NOMO-1 treated with dmso at 0.1 percent for 144 hours (cell line): ENCODE measurements around the gene SCG2.

Source experiments
- DNase-seq: peaks from one replicate; lab custom pipeline; 2025; ENCODE audit not compliant: unreplicated experiment; lab: John Stamatoyannopoulos, UW

SCG2 gene, protein sequence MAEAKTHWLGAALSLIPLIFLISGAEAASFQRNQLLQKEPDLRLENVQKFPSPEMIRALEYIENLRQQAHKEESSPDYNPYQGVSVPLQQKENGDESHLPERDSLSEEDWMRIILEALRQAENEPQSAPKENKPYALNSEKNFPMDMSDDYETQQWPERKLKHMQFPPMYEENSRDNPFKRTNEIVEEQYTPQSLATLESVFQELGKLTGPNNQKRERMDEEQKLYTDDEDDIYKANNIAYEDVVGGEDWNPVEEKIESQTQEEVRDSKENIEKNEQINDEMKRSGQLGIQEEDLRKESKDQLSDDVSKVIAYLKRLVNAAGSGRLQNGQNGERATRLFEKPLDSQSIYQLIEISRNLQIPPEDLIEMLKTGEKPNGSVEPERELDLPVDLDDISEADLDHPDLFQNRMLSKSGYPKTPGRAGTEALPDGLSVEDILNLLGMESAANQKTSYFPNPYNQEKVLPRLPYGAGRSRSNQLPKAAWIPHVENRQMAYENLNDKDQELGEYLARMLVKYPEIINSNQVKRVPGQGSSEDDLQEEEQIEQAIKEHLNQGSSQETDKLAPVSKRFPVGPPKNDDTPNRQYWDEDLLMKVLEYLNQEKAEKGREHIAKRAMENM

DNA sequence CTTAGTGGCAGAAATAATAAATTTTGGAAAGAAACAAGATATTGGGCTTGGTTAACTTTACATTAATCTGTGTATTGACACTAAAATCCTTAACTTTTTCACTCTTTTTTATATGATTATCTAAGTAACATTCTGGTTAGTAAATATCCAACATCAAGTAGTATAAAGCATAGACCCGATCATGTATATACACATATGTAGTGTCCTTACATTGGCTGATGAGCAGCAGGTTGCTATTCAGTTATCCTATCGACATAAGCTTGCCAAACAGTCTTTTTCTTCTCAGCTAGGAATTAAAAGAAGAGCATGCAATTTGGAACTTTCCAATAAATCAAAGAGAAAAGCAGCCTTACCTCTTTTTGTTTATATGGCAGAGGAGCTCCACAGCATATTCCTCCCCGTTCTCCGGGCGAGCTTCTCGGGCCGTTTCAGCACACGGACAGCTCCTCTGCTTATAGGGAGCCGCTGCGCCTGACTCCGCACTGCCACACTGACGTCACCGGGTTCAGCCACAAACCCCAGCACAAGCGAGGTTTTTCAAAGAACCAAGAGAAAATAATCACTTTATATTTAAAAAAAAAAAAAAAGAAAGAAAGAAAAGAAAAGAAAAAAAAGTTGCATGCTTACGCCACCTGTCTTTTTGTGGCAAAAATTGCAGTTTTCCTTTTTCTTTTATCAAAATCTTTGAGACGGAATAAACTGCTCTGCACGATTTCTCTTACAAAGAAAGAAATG lies at the start of gene SCG2:
TSS of gene SCG2 (minus strand) at position 430 of the 735 bp plus-strand sequence. CDS start 3,079 bp downstream, outside the sequence.
- DNase-seq = peak; percentile 65

DNA sequence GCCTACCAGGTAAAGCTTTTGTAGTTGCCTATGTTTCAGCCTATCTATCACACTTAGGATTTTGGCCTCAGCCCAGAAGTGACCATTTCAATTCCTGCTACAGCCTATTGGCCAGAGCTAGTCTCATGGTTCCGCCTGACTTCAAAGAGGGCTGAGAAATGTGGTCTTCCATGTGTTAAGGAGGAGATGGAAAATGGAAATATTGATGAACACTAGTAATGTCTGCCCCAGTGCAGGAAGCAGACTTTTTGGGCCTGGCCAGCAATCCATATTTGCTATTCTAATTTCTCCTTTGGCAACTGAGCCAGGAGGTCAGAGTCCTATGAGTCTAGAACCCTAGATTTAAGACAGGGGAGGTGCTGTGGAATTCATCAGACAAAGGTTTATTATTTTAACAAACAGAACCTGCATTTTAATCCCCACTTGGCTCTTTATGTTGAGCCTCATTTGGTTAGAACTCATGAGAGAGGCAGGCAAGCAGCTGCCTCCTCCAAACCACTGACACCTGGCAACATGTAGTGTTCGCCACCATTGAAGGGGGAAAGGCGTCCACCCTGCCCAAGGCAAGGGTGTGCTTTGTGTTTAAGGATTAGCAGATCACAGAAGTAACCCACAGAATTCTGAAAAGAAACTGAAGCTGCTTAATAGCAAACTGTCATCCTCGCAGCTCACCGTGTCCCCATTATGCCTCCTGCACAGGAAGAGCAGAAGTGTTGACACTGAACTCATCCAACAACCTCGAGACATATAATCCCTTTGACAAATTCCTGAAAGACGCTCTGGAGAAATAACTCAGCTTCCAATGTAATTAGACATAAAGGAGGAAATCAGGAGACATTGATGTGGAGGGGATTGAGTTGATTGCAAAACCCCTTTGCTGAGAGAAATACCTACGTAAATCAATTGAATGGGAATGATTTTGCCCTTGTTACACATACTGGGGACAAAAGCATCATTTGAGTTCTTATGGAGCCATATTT lies 47.7 kb upstream of the SCG2 start:
- DNase-seq = no peak

DNA sequence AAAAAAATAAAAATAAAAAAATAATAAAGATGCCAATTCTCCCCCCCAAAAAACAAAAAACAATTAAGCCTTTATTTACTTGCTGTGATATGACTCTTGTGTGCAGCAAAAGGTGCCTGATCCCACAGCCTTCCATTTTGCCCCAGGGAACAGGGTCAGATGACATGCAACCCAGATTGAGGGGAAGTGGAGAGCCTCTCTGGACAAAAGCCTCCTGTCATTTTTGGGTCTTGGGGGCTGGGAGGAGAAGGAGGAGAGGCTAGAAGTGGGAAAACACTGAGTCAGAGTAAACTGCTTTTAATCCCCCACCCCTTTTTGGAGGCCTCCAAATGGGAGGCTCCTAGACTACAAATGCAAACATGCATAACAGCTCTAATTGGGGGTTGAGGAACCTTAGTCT lies 46.6 kb upstream of the SCG2 start:
- DNase-seq = no peak

DNA sequence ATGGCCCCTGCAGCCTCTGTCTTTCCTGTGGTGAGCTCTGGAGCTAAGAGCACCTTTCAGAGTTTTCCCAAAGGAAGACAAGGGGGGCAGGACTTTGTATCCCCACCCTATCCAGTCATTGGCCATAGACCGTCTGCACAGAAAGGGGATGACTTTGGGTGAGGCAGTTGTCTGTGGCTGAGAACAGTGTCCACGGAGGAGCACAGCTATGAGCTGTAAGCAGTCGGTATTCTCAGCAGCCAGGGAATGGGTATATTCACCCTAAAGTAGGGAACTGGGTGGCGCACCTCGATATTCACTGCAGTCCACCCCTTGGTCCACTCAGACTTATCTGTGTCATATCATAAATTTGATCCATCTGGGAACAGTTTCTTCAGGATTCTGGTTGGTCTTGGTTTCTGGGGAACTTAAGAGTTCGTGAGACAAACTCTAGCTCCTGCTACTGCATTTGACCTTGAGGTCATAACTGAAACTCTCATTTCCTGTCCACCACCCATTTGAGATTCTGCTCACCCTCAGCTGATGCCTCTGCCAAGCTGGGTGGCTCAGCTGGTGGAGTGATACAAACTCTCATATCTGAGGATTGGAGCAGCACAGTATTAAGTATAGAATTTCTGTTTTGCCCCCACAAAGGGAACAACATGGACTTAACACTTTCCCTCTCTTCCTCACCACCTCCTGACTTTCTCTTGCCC lies 45.2 kb upstream of the SCG2 start:
- DNase-seq = no peak

DNA sequence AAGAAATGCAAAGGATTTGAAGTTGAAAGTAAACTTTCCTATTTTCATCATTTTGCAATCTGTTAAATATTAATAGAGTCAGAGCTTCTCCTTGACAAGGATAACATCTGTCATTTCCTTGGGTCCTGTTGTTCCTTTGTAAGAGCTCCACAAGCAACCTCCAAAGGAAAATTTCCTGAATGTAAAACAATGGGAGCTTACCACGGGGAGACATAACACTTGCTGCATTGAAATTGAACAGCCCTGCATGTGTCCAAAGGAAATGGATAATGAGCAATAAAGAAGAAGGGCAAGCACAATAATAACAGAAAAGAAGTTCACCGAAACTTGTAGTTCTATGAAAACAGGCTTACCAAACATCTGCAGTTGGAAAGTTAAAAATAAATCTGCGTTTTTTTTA lies 42.0 kb upstream of the SCG2 start:
- DNase-seq = no peak

DNA sequence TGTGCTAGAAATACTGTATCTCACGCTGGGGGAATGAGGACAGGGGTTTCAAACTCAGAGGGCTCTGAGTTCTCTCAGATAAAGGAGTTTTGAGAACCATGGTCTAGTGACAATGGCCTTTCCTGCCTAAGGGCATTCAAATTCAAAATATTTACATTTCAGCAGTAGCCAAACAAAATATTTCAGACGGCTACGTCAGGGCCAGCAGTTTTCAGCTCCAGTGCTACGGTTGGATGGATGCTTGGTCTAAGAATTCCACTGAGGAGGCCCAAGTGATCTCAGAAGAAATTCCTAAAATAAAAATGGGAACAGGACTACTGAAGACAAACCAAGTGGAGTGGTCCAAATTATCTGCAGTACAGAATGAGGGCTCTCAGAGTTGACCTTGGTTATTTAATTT lies 41.1 kb upstream of the SCG2 start:
- no peak for DNase-seq

DNA sequence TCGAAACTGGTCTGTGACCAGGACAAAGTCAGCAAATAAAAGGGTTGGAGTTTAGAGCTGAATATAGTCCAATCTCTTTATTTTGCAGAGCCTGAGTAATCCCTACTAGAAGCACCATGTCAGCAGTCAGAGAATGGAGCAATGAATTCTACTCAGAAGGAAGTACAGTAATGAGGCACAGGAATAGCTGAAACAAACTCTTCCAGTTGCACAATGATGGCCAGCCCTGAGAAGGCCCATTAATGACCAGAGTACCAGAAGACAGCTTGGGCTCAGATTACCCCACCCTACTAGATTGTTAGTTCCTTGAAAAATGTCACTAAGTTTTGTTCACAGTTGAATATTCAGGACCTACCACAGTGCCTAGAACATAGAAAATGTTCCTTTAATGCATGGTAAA lies 40.3 kb upstream of the SCG2 start:
- DNase-seq = peak; percentile 67

DNA sequence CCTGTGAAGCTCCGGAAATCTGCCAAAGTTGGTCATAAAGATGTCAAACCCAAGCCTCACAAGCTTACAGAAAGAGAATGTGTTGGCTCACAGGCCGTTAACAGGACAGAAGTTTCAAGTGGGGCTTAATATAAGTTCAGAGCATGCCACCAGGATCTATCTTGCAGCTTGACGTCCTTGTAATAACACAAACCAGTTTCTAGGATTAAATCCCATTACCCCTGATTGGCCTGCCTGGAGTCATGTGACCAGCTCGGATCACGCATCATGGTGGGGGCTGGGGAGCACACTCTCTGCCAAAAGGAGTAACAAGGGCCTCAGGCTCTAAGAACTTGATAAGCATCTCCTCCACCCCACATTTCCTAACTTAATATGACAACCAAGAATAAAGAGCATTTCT lies 38.9 kb upstream of the SCG2 start:
- DNase-seq = no peak

DNA sequence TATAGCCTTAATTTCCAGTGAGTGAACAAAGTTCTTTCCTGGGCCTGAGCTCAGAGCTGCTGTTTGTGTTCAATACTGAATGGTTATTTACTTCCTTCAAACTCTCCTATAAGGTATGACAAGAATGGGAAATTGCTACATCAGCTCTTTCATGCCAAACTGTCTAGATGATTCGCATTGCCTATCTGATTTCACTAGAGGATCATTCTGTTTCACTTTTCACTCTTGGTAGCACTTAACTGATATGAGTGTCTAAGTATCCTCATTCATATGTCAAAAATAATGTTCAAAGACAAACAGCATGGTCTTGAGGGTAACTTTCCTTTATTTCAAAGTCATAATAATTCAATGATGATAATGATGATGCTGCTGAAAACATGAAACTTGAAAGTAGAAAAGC lies 32.9 kb upstream of the SCG2 start:
- DNase-seq = no peak

DNA sequence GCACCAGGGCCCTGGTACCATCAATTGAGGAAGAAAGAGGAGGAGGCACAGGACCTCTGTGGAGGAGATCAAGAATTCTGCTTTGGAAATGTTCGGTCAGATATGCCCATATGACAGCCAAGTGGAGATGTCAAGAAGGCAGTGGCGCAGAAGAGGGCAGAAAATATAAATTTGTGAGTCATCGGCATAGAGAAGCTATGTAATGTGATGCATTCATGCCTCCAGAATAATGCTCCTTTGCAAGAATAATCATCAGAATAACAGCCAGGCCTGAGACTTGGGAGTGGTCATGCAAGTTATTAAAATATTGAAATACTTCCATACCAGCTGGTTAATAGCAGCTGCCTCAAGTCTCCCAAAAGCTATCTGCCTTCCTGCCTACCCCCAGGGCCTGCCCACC lies 32.1 kb upstream of the SCG2 start:
- no peak for DNase-seq

DNA sequence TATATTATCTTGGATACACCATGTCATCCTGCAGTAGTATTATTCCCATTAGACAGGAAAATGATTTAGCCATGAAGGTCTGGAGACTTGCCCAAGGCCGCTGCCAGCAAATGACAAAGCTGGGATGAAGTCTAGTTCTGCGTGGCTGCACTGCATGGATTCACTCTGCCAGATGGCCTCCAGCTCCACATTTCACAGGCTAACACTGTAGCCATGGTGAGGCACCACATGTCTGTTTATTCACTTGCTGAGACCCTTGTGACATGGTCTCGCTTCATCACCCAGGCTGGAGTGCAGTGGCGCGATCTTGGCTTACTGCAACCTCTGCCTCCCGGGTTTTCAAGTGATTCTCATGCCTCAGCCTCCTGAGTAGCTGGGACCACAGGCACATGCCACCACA lies 31.5 kb upstream of the SCG2 start:
- no peak for DNase-seq

DNA sequence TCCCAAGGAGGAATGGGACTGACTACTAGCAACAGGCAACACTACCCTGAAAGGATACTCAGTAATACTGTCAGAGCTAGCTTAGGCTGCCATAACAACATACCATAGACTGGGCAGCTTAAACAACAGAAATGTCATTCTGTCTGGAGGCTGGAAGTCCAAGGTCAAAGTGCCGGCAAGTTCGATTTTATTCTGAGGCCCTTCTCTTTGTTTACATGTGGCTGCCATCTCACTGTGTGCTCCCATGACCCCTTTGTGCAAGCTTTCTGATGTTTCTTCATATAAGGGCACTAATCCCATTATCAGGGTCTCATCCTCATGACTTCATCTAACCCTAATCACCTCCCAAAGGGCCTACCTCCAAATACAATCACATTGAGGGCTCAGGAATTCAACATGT lies 30.7 kb upstream of the SCG2 start:
- no peak for DNase-seq

DNA sequence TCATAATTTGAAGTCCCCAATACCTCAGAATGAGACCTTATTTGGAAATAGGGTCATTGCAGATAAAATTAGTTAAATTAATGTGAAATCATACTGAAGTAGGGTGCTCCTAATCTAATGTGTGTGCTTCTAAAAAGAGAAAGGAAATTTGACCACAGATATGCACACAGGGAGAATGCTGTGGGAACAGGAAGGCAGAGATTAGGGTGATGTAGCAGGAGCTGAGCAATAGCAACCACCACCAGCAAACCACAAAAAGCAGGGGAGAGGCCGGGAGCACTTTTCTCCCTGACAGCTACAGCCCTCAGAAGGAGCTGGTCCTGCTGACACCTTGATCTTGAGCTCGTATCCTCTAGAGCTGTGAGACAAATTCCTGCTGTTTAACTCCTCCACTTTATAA lies 24.6 kb upstream of the SCG2 start:
- no peak for DNase-seq

DNA sequence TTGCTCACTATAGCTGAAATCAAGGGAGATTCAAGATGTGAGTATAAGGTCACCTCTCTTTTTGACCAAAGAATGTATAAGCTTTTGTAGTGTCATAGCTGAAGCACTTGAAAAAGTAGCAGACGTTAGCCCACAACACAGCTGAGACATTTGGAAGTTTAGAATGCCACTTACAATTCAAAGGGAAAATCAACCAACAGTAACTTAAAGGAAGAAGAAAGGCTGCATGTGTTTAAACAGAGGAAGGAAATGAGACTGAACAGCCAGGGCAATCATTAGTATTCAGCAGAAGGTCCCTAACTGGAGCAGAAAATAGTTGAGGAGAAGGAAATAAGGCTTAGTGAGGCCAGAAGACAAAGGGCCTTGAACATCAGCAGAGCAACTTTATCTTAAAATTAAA lies 23.5 kb upstream of the SCG2 start:
- no peak for DNase-seq

DNA sequence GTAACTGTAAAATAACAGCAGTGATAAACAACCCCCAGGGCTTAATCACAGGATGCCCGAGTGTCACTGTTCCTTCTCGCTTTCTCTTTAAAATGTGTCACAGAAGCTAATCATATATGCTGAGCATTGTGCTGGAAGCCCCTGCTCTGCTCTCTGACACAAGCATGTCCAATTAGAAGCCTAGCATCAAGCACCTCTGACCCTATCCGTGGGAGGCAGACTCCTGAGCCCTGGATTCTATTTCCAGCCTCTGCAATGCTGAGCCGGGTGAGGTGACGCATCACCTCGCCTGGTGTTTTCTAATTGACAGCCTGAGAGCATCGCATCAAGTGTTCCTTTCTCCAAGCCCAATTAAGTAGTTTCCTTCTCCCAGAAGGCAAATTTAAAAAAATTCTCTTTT lies 19.7 kb upstream of the SCG2 start:
- DNase-seq = no peak

DNA sequence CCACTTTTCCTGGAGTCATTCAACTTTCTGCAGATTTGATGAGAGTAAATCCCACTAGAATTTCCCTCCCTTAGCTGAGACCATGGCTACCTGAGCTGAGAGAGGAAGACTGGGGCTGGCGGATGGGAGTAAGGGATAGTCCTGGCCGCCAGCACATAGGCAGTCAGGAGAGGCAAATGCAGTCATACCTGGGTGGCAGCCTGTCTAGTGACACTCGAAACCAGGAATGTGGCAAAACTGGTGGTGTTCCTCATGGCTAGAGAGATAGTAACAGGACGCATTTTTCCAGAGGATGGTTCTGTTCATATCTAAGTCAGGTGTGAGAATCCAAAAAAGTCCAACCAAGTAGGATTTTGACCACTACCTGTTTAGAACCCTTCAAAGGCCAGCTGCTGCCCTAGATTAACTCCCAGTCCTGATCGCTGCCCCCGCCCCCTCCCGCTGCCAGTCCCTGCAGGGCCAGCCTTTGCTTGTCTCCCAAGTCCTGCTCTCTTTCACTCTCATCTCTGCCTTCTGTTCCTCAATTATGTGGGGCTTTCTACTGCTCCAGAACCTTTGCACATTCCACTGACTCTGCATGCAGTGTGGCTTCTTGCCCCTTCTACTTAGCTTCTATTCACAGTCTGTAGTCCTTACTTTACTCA lies 17.4 kb upstream of the SCG2 start:
- DNase-seq = no peak

DNA sequence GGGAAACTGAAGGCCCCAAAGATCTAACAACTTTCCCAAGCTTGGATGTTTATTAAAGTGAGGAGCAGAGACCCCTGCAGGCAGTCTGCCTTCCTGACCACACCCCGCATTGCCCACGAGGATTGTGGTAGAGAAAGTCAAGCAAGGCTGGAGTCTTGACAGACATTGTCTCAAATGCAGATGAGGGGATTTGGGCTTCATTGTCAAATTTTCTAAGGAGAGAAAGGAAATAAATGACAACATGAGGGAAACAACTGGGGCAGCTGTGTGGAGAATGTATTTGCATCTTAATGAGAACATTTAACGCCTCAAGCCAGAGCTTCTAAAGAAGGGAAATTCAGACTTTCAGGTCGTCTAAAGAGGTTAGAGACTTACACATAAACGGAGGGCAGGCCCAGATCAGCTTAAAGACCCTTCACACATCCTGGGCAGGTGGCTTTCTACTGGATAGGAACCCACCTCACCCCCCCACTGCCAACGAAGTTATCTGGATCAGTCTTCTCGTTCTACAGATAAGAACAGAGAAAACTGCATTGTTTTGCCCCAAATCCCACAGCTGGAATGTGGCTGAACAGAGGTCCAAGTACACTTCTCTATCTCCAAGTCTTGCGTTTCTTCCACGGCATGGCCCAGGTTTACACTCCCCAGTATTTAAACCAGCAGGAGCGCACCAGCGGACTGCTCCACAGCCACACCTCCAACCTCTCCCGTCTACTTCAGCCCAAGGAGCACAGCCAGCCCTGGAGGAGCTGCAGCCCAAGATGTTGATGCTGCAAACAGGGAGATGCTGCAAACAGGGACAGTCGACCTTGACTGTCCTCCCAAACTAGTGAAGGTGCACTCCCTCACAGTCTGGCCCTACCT lies 16.2 kb upstream of the SCG2 start:
- no peak for DNase-seq

DNA sequence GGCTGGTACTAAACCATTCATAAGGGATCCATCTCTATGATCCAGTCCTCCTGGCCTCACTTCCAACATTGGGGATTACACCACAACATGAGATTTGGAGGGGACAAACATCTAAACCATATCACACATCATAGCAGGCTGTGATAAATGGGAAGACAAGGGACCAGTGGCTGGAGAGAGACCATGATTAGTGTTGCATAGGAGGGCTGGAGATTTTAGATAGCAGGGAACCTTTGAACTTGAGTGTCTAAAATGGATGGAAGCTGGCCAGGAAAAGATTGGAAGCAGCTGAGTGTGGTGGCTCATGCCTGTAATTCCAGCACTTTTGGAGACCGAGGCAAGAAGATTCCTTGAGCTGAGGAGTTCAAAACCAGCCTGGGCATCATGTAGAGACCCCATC lies 12.4 kb upstream of the SCG2 start:
- no peak for DNase-seq
